GM23338 (cell line): ENCODE data around the gene HIVEP2.

Experiments used
- CREB1 ChIP-seq: fragments of 250-450 bp; sonication (Bioruptor Pico); IDR thresholded peaks from 2 replicates; pipeline ENCODE4 v1.5.0; 2020; ENCODE audit warnings: low read depth, mild to moderate bottlenecking, moderate library complexity
- EZH2phosphoT487 ChIP-seq: fragments of 200-600 bp; sonication (generic); IDR thresholded peaks from one replicate; pipeline ENCODE4 v1.8.1; 2018; ENCODE audit warnings: antibody characterized with exemption; ENCODE audit not compliant: unreplicated experiment
- POLR2AphosphoS5 ChIP-seq: IDR thresholded peaks from 2 replicates; pipeline ENCODE4 v1.6.1; 2016; ENCODE audit warnings: antibody characterized with exemption, low read depth
- REST ChIP-seq: IDR thresholded peaks from one replicate; pipeline ENCODE4 v1.6.1; 2018; ENCODE audit warnings: antibody characterized with exemption; ENCODE audit not compliant: unreplicated experiment
- TF ChIP-seq, protein P1 (sequence below), 2 experiments: fragments of 200-600 bp in 1 of 2; sonication (generic) in 1 of 2; conservative IDR thresholded peaks; 2 replicates each; pipeline versions ENCODE4 v1.5.1 to v1.6.1; 2016 to 2017; ENCODE audit warnings: antibody characterized with exemption in 2 of 2, low read depth in 2 of 2, mild to moderate bottlenecking in 2 of 2, moderate library complexity in 1 of 2

DNA sequence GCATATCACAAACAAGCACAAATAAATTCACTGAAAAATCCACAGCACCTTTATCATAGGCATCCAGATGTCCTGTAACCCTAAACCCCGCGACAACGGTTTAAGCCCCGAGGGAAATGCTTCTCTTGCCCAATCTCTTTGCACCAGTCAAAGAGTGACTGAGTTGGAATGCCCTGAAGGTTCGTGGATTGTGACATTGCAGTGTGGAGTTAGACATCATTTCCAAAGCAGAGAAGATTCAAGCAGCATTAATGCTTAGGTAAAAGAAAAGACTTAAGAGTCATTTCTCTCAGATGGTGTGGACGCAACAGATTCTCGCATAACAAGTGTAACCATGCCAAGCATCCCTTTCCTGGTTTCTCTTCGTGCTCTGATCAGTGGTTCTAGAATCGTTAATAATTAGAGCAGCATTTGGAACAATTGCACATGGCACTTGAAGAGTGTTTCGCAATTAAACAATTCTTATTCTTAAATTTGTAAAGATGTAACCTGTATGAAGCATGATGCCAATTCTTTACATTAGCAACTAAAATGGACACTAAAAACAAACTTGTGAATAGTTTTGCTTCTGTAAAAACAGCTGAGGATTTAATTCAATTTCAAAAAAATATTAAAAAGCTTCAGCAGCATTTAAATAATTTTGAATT lies 121.6 kb downstream of the HIVEP2 start:
- TF ChIP-seq, protein P1, sequence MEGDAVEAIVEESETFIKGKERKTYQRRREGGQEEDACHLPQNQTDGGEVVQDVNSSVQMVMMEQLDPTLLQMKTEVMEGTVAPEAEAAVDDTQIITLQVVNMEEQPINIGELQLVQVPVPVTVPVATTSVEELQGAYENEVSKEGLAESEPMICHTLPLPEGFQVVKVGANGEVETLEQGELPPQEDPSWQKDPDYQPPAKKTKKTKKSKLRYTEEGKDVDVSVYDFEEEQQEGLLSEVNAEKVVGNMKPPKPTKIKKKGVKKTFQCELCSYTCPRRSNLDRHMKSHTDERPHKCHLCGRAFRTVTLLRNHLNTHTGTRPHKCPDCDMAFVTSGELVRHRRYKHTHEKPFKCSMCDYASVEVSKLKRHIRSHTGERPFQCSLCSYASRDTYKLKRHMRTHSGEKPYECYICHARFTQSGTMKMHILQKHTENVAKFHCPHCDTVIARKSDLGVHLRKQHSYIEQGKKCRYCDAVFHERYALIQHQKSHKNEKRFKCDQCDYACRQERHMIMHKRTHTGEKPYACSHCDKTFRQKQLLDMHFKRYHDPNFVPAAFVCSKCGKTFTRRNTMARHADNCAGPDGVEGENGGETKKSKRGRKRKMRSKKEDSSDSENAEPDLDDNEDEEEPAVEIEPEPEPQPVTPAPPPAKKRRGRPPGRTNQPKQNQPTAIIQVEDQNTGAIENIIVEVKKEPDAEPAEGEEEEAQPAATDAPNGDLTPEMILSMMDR (conservative IDR thresholded peaks at IDR 0.05; ENCODE audit: low read depth in 2 of 2) = peak in 1 of 2 experiments; percentile 25; a peak in 1 of 4 replicates
- no peak for TF ChIP-seq REST
- no peak for TF ChIP-seq CREB1 (CRISPR knock-in tag)
- TF ChIP-seq EZH2phosphoT487 = no peak
- TF ChIP-seq POLR2AphosphoS5 = no peak
